Measurements from ENCODE around the gene KCNC1.

- TF ChIP-seq CTCF (IDR thresholded peaks at IDR 0.05) (peak; percentile 61), ZFX (IDR thresholded peaks at IDR 0.05; ENCODE audit: borderline replicate concordance) (no peak)
Observed at GRCh38 chr11:17760102-17761029, 25.8 kb downstream of the KCNC1 start.
